Activated T-helper 9 cell treated with anti-CD3 and anti-CD28 coated beads, Interleukin-2, amount 50 U/mL, for 16 hours (primary cell): Measurements from ENCODE around the gene OTUD3.
"Not testable (repeated sequence)": the region's sequence is repeated elsewhere in the genome, so short reads cannot be mapped to it uniquely, and the experiment has no call there.

Experiments
- DNase-seq: peaks from one replicate; pipeline ENCODE4 v3.0.0-alpha.2; 2020; ENCODE audit warnings: low read depth

The OTUD3 gene

GRCh38 chr1:19920132-19920710 is 38.0 kb downstream of the OTUD3 start:
- DNase-seq, result no peak

GRCh38 chr1:19921310-19921709 is 39.1 kb downstream of the OTUD3 start:
- DNase-seq, result no peak

GRCh38 chr1:19922015-19922688 is 40.0 kb downstream of the OTUD3 start:
- DNase-seq, result no peak

GRCh38 chr1:19923137-19923952 is 41.1 kb downstream of the OTUD3 start, which contains the start of gene PLA2G2E:
Gene PLA2G2E, minus strand, starts transcription at chr1:19923617. Its CDS starts 58 bp downstream, at chr1:19923559.
- DNase-seq, result no peak

GRCh38 chr1:19923953-19924346 is 41.8 kb downstream of the OTUD3 start:
- no peak for DNase-seq

- no peak for DNase-seq
These were observed 43.3 kb downstream of the OTUD3 start for GRCh38 chr1:19925342-19926070.

GRCh38 chr1:19926296-19927129 is 44.3 kb downstream of the OTUD3 start:
- DNase-seq, result no peak

- DNase-seq, result not testable (repeated sequence)
These were observed 44.9 kb downstream of the OTUD3 start for GRCh38 chr1:19927130-19927421.

GRCh38 chr1:19932866-19933265 is 50.7 kb downstream of the OTUD3 start:
- no peak for DNase-seq

GRCh38 chr1:19934336-19934735 is 52.1 kb downstream of the OTUD3 start:
- DNase-seq, result no peak

- no peak for DNase-seq
These were observed 54.0 kb downstream of the OTUD3 start for GRCh38 chr1:19936061-19936750.

- DNase-seq, result no peak
These were observed 56.3 kb downstream of the OTUD3 start for GRCh38 chr1:19938472-19938871.

GRCh38 chr1:19940486-19941205 is 58.5 kb downstream of the OTUD3 start:
- no peak for DNase-seq

- DNase-seq, result no peak
These were observed 59.0 kb downstream of the OTUD3 start for GRCh38 chr1:19941206-19941568.

- no peak for DNase-seq
These were observed 59.9 kb downstream of the OTUD3 start for GRCh38 chr1:19942088-19942487.

GRCh38 chr1:19942657-19943056 is 60.5 kb downstream of the OTUD3 start:
- no peak for DNase-seq

GRCh38 chr1:19945914-19946313 is 63.7 kb downstream of the OTUD3 start:
- DNase-seq, result no peak

- DNase-seq, result no peak
These were observed 64.1 kb downstream of the OTUD3 start for GRCh38 chr1:19946331-19946751.

GRCh38 chr1:19946971-19947370 is 64.8 kb downstream of the OTUD3 start:
- no peak for DNase-seq

- DNase-seq, result no peak
These were observed 66.8 kb downstream of the OTUD3 start for GRCh38 chr1:19949016-19949415.
